ENCODE measurements around the gene UTF1.

GRCh38 chr10:133262696-133263095 is 32.7 kb downstream of the UTF1 start:
- TF ChIP-seq REST (IDR thresholded peaks at IDR 0.05; ENCODE audit: borderline replicate concordance) (no peak), CTCF (IDR thresholded peaks at IDR 0.05; ENCODE audit: poor library complexity, severe bottlenecking) (no peak), POLR2AphosphoS5 (IDR thresholded peaks at IDR 0.05) (no peak), TAF1 (IDR thresholded peaks at IDR 0.05; ENCODE audit: low read depth) (no peak), SMC3 (conservative IDR thresholded peaks at IDR 0.05; ENCODE audit: poor library complexity) (no peak), RAD21 (conservative IDR thresholded peaks at IDR 0.05) (no peak), MXI1 (conservative IDR thresholded peaks at IDR 0.05; ENCODE audit: poor library complexity, severe bottlenecking) (no peak), EP300 (conservative IDR thresholded peaks at IDR 0.05; ENCODE audit: poor library complexity, severe bottlenecking) (no peak)
